GM10248 (cell line): ENCODE measurements around the gene PJA1.

ENCODE experiments used
- CTCF ChIA-PET: fragments of 300-600 bp; sonication (Branson Sonifier 250); formaldehyde crosslinking; extraction: SDS; loops from one replicate; lab custom pipeline; 2021; ENCODE audit warnings: antibody characterized with exemption; lab: Yijun Ruan, JAX
- POLR2A ChIA-PET: fragments of 350-650 bp; sonication (Branson Sonifier 250); formaldehyde crosslinking; extraction: SDS; loops from one replicate; lab custom pipeline; 2020; ENCODE audit warnings: antibody characterized with exemption; lab: Yijun Ruan, JAX
- DNase-seq: peaks from one replicate; pipeline ENCODE4 v3.0.0; 2012; ENCODE audit errors: extremely low spot score
- CTCF ChIP-seq: IDR thresholded peaks from 2 replicates; pipeline ENCODE4 v1.5.1; 2012; ENCODE audit warnings: mild to moderate bottlenecking, low read depth; ENCODE audit errors: extremely low read depth, missing control alignments, control extremely low read depth

The PJA1 gene

GRCh38 chrX:69165087-69165651 lies at the start of gene PJA1:
TSS of gene PJA1 (minus strand) at chrX:69165453. CDS start at chrX:69163073, 2,380 bp downstream.
- POLR2A ChIA-PET: interaction anchor here (1.0 kb wide), 1 partner anchor 336 kb away, joined by 5 read pairs; the partner anchor contains the start of gene EFNB1
- no peak for TF ChIP-seq CTCF
- peak; percentile 76 for DNase-seq
- CTCF ChIA-PET: interaction anchor here (0.9 to 1.3 kb wide), 2 partner anchors 71 to 337 kb away, joined by 4 read pairs; no protein-coding TSS in a partner anchor

GRCh38 chrX:69214463-69214862 lies 49.2 kb upstream of the PJA1 start:
- no peak for TF ChIP-seq CTCF
- no peak for DNase-seq
- ChIA-PET CTCF (interaction anchor here (1.5 kb wide), 1 partner anchor 481 kb away, joined by 5 read pairs; no protein-coding TSS in a partner anchor), POLR2A (no interaction called here)

- ChIA-PET POLR2A (no interaction called here), CTCF (interaction anchor here (0.7 to 1.3 kb wide), 2 partner anchors 13 to 384 kb away, joined by 3 read pairs; no protein-coding TSS in a partner anchor)
- TF ChIP-seq CTCF: no peak
- no peak for DNase-seq
These were observed 46.4 kb upstream of the PJA1 start for GRCh38 chrX:69211701-69212100.

- POLR2A ChIA-PET: interaction anchor here (1.2 kb wide), 1 partner anchor 382 kb away, joined by 3 read pairs; the partner anchor contains the start of gene EFNB1
- no peak for DNase-seq
- no peak for TF ChIP-seq CTCF
These were observed 45.3 kb upstream of the PJA1 start for GRCh38 chrX:69210581-69210980.

GRCh38 chrX:69207216-69207615 lies 42.0 kb upstream of the PJA1 start:
- ChIA-PET CTCF (interaction anchor here (1.0 to 2.1 kb wide), 2 partner anchors 15 to 379 kb away, joined by 3 to 8 read pairs; no protein-coding TSS in a partner anchor), POLR2A (no interaction called here)
- no peak for DNase-seq
- no peak for TF ChIP-seq CTCF

More at GRCh38 chrX:69210581-69210980, 45.3 kb upstream of the PJA1 start:
- CTCF ChIA-PET: interaction anchor here (1.3 to 1.9 kb wide), 2 partner anchors 11 to 383 kb away, joined by 3 to 7 read pairs; no protein-coding TSS in a partner anchor

GRCh38 chrX:69203638-69204037 lies 38.4 kb upstream of the PJA1 start:
- TF ChIP-seq CTCF: no peak
- DNase-seq: no peak
- POLR2A ChIA-PET: no interaction called here
- CTCF ChIA-PET: interaction anchor here (1.5 kb wide), 1 partner anchor 18 kb away, joined by 4 read pairs; no protein-coding TSS in a partner anchor
